Neural cell (in vitro differentiated cells): ENCODE results near the gene JAZF1. TPM values are rescaled to one million over a fixed set of nuclear protein-coding genes. Genes with fewer than 3 reads are reported as not detected.

ENCODE experiments used
- H2AFZ ChIP-seq: fragments of 200-600, 300-800 bp; sonication (generic), shearing (Covaris generic); 2 replicates; pipeline ENCODE4 v1.6.0; 2014; ENCODE audit warnings: low read depth, mild to moderate bottlenecking, antibody characterized with exemption, low read length, moderate library complexity
- H3F3A ChIP-seq: fragments of 200-600 bp; shearing (Covaris generic); 2 replicates; pipeline ENCODE4 v1.6.1; 2016; ENCODE audit warnings: mild to moderate bottlenecking, moderate library complexity, mixed read lengths, antibody characterized with exemption, low read length; ENCODE audit not compliant: insufficient read depth, poor library complexity, severe bottlenecking
- H3K27ac ChIP-seq: fragments of 200-600, 300-800 bp; sonication (generic), shearing (Covaris generic); 2 replicates; pipeline ENCODE4 v1.5.1; 2014; ENCODE audit warnings: mild to moderate bottlenecking, low read length, moderate library complexity
- H3K27me3 ChIP-seq: fragments of 300-800, 200-600 bp; sonication (generic), shearing (Covaris generic); 2 replicates; pipeline ENCODE4 v1.6.0; 2014; ENCODE audit warnings: mild to moderate bottlenecking, low read depth, low read length, moderate library complexity; ENCODE audit not compliant: insufficient read depth
- H3K36me3 ChIP-seq: fragments of 300-800, 200-600 bp; sonication (generic), shearing (Covaris generic); 2 replicates; pipeline ENCODE4 v1.5.1; 2014; ENCODE audit warnings: mild to moderate bottlenecking, antibody characterized with exemption, low read length, moderate library complexity; ENCODE audit not compliant: insufficient read depth
- H3K4me2 ChIP-seq: fragments of 300-800, 200-600 bp; sonication (generic), shearing (Covaris generic); 2 replicates; pipeline ENCODE4 v1.6.0; 2014; ENCODE audit warnings: mild to moderate bottlenecking, low read length
- H3K4me3 ChIP-seq: fragments of 300-800, 200-600 bp; sonication (generic), shearing (Covaris generic); 2 replicates; pipeline ENCODE4 v1.5.1; 2014; ENCODE audit warnings: mild to moderate bottlenecking, low read length, moderate library complexity
- H3K79me2 ChIP-seq: fragments of 200-600 bp; shearing (Covaris generic); replicated peaks from 2 replicates; pipeline ENCODE4 v1.6.0; 2014; ENCODE audit warnings: mild to moderate bottlenecking, low read length, moderate library complexity; ENCODE audit not compliant: insufficient read depth
- H3K9ac ChIP-seq: fragments of 300-800, 200-600 bp; sonication (generic), shearing (Covaris generic); 2 replicates; pipeline ENCODE4 v1.6.1; 2016; ENCODE audit warnings: mild to moderate bottlenecking, low read length, mixed read lengths
- H3K9me2 ChIP-seq: fragments of 200-600 bp; shearing (Covaris generic); 2 replicates; pipeline ENCODE4 v1.6.1; 2016; ENCODE audit warnings: mild to moderate bottlenecking, low read length, mixed read lengths; ENCODE audit not compliant: insufficient read depth
- H3K9me3 ChIP-seq: fragments of 200-600, 300-800 bp; sonication (generic), shearing (Covaris generic); 2 replicates; pipeline ENCODE4 v1.6.1; 2016; ENCODE audit warnings: mild to moderate bottlenecking, mixed run types, low read length, moderate library complexity, mixed read lengths
- H4K20me1 ChIP-seq: fragments of 200-600 bp; shearing (Covaris generic); 2 replicates; pipeline ENCODE4 v1.6.1; 2016; ENCODE audit warnings: mild to moderate bottlenecking, mixed run types; ENCODE audit not compliant: insufficient read depth
- CTCF ChIP-seq: fragments of 450-650 bp; IDR thresholded peaks from 2 replicates; pipeline ENCODE4 v1.5.1; 2014; ENCODE audit warnings: antibody characterized with exemption, mild to moderate bottlenecking, moderate library complexity; ENCODE audit not compliant: poor library complexity, severe bottlenecking
- EP300 ChIP-seq: fragments of 450-650 bp; conservative IDR thresholded peaks from 2 replicates; pipeline ENCODE4 v1.6.1; 2014; ENCODE audit warnings: antibody characterized with exemption, mild to moderate bottlenecking, moderate library complexity; ENCODE audit not compliant: poor library complexity, severe bottlenecking
- EZH2 ChIP-seq: fragments of 200-600, 300-800 bp; shearing (Covaris generic), sonication (generic); IDR thresholded peaks from 2 replicates; pipeline ENCODE4 v1.6.1; 2014; ENCODE audit warnings: antibody characterized with exemption, low read length, borderline replicate concordance, mild to moderate bottlenecking; ENCODE audit not compliant: insufficient read depth, poor library complexity, severe bottlenecking
- MXI1 ChIP-seq: fragments of 450-650 bp; conservative IDR thresholded peaks from 2 replicates; pipeline ENCODE4 v1.6.1; 2014; ENCODE audit warnings: antibody characterized with exemption, mild to moderate bottlenecking; ENCODE audit not compliant: poor library complexity, severe bottlenecking
- POLR2AphosphoS5 ChIP-seq: IDR thresholded peaks from 2 replicates; pipeline ENCODE4 v1.6.1; 2012
- RAD21 ChIP-seq: fragments of 450-650 bp; conservative IDR thresholded peaks from 2 replicates; pipeline ENCODE4 v1.6.1; 2014; ENCODE audit warnings: antibody characterized with exemption, mild to moderate bottlenecking, moderate library complexity
- REST ChIP-seq: IDR thresholded peaks from 2 replicates; pipeline ENCODE4 v1.6.1; 2012; ENCODE audit warnings: borderline replicate concordance
- SMC3 ChIP-seq: fragments of 450-650 bp; conservative IDR thresholded peaks from 2 replicates; pipeline ENCODE4 v1.6.1; 2014; ENCODE audit warnings: antibody characterized with exemption, mild to moderate bottlenecking, moderate library complexity; ENCODE audit not compliant: poor library complexity
- TAF1 ChIP-seq: IDR thresholded peaks from 2 replicates; pipeline ENCODE4 v1.6.1; 2012; ENCODE audit warnings: low read depth
- polyA plus RNA-seq: library from polyadenylated mRNA; depleted of rRNA; stranded (reverse); fragments of >200 nt; gene quantifications from 2 replicates; pipeline ENCODE4 v1.2.3, GENCODE V29; 2014

The JAZF1 gene
- polyA plus RNA-seq, 1 donor from 2014 or later, result 29.5 TPM

- Histone ChIP-seq H3K27me3 (no peaks in the 10 kb centered on the region), H3K36me3 (peaks cover 3% of the 10 kb centered on the region), H4K20me1 (no peaks in the 10 kb centered on the region), H3F3A (no peaks in the 10 kb centered on the region), H3K4me3 (no peak overlapping the region), H3K4me2 (no peak overlapping the region), H3K27ac (no peak overlapping the region), H3K9me3 (no peaks in the 10 kb centered on the region), H3K79me2 (no peaks in the 10 kb centered on the region), H2AFZ (no peak overlapping the region), H3K9ac (no peak overlapping the region), H3K9me2 (no peaks in the 10 kb centered on the region)
- TF ChIP-seq EP300 (no peak), REST (no peak), TAF1 (no peak), SMC3 (no peak), EZH2 (no peak), POLR2AphosphoS5 (no peak), RAD21 (no peak), CTCF (no peak), MXI1 (no peak)
Measured at GRCh38 chr7:28163949-28164348, 16.6 kb downstream of the JAZF1 start.

GRCh38 chr7:28161331-28161730 is 19.3 kb downstream of the JAZF1 start:
- Histone ChIP-seq H3K4me2 (no peak overlapping the region), H3K27me3 (no peaks in the 10 kb centered on the region), H2AFZ (no peak overlapping the region), H3F3A (no peaks in the 10 kb centered on the region), H3K27ac (peak overlapping the region; percentile 40), H3K36me3 (peaks cover 3% of the 10 kb centered on the region), H4K20me1 (no peaks in the 10 kb centered on the region), H3K4me3 (peak overlapping the region; percentile 24), H3K9me2 (no peaks in the 10 kb centered on the region), H3K9ac (no peak overlapping the region), H3K79me2 (no peaks in the 10 kb centered on the region), H3K9me3 (no peaks in the 10 kb centered on the region)
- no peak for TF ChIP-seq MXI1
- no peak for TF ChIP-seq RAD21
- TF ChIP-seq SMC3, result no peak
- no peak for TF ChIP-seq CTCF
- no peak for TF ChIP-seq EP300
- TF ChIP-seq EZH2, result no peak
- TF ChIP-seq TAF1, result no peak
- no peak for TF ChIP-seq POLR2AphosphoS5
